ENCODE data around the gene SLC10A7. TPM values are rescaled to one million over a fixed set of nuclear protein-coding genes. Genes with fewer than 3 reads are reported as not detected.

The SLC10A7 gene
- total RNA-seq, 1 donor from 2014 or later: 23.5 TPM

DNA sequence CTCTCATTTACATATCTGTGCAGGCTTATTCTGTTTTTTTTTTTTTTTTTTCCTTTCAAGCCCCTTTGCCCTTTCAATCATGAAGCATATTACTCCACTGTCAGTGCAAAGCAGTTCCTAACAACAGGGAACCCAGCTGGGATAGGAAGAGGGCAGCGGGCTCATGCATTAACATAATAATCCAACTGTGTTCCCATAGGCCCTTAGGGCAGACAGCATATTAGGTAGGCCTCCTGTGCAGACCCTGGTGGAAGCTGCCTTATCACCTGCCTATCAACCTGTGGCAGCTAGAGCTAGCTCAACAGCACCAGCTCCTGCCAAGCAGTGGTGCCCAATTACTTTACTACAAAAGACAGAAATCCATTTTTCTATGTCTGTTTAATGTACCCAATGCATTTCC, 49.3 kb downstream of the SLC10A7 start:
- Histone ChIP-seq H3K36me3 (no peaks in the 10 kb centered on the region), H3K27me3 (ENCODE audit: low read depth) (no peaks in the 10 kb centered on the region), H3K27ac (no peak overlapping the region), H3K4me3 (no peak overlapping the region), H3K4me1 (no peaks in the 10 kb centered on the region), H3K9me3 (no peaks in the 10 kb centered on the region)
- no peak for TF ChIP-seq CTCF (IDR thresholded peaks at IDR 0.05)
- intact Hi-C loops (cut with DNase I): no loop called here
- ATAC-seq (no peak), DNase-seq (no peak)

GRCh38 chr4:146470604-146471003, 51.1 kb downstream of the SLC10A7 start:
- no peaks in the 10 kb centered on the region for H3K4me1 ChIP-seq
- H3K4me3 ChIP-seq: no peak overlapping the region
- ATAC-seq (no peak), DNase-seq (no peak)
- no peaks in the 10 kb centered on the region for H3K36me3 ChIP-seq
- H3K27ac ChIP-seq: no peak overlapping the region
- intact Hi-C loops (cut with DNase I): no loop called here
- H3K9me3 ChIP-seq: no peaks in the 10 kb centered on the region
- H3K27me3 ChIP-seq (ENCODE audit: low read depth): no peaks in the 10 kb centered on the region
- TF ChIP-seq CTCF (IDR thresholded peaks at IDR 0.05): no peak

GRCh38 chr4:146469022-146469421, 52.7 kb downstream of the SLC10A7 start:
- no peak for DNase-seq
- intact Hi-C loops (cut with DNase I): no loop called here
- Histone ChIP-seq H3K4me1 (no peaks in the 10 kb centered on the region), H3K27ac (no peak overlapping the region), H3K4me3 (no peak overlapping the region), H3K36me3 (no peaks in the 10 kb centered on the region), H3K27me3 (ENCODE audit: low read depth) (no peaks in the 10 kb centered on the region), H3K9me3 (no peaks in the 10 kb centered on the region)
- TF ChIP-seq CTCF (IDR thresholded peaks at IDR 0.05): no peak
- ATAC-seq: no peak

- no peak overlapping the region for H3K4me3 ChIP-seq
- H3K27me3 ChIP-seq (ENCODE audit: low read depth): no peaks in the 10 kb centered on the region
- H3K27ac ChIP-seq: no peak overlapping the region
- H3K36me3 ChIP-seq: no peaks in the 10 kb centered on the region
- DNase-seq: no peak
- H3K9me3 ChIP-seq: no peaks in the 10 kb centered on the region
- no peak for TF ChIP-seq CTCF (IDR thresholded peaks at IDR 0.05)
- intact Hi-C loops (cut with DNase I): no loop called here
- H3K4me1 ChIP-seq: no peaks in the 10 kb centered on the region
- ATAC-seq: no peak
Measured at GRCh38 chr4:146465628-146466027, 56.1 kb downstream of the SLC10A7 start.

DNA sequence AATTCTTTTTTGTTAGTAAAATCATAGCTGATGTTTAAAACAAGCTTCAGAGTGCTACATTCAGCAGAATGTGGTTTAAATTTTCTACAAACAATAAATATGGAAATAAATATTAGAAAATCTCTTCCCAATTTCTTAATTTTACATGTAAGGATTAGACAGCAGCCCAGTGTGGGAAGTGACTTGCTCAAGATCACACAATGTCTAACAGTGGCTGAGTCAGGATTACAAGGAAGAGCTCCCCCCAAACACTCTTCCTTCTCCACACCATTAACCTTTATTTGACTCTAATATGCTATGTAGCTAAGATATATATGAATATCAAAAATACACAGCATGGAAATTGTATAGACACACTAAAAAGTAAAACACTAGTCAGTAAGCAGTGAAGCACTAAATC, 59.5 kb downstream of the SLC10A7 start:
- Histone ChIP-seq H3K4me1 (no peaks in the 10 kb centered on the region), H3K4me3 (no peak overlapping the region), H3K27ac (no peak overlapping the region), H3K9me3 (no peaks in the 10 kb centered on the region), H3K27me3 (ENCODE audit: low read depth) (no peaks in the 10 kb centered on the region), H3K36me3 (no peaks in the 10 kb centered on the region)
- ATAC-seq (no peak), DNase-seq (no peak)
- no peak for TF ChIP-seq CTCF (IDR thresholded peaks at IDR 0.05)
- intact Hi-C loops (cut with DNase I): no loop called here

DNA sequence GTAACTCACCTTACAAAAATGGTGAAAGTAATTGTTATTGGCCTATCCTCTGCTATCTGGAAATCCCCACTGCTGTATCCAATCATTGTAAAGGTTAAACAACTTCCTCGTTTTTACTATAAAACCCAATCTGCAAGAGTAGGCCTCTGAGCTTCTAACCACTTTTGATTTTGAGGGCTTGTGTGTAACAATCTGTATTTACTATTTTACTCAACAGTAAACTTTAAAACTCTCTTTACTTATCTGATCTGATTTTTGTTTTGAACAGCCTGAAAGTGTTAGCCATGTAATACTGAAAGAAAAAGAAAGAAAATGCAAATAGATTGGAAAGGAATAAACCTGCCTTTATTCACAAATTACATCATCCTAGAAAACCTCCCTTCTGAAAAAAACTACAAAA, 63.1 kb downstream of the SLC10A7 start:
- H3K27me3 ChIP-seq (ENCODE audit: low read depth): no peaks in the 10 kb centered on the region
- H3K9me3 ChIP-seq: no peaks in the 10 kb centered on the region
- no peak for TF ChIP-seq CTCF (IDR thresholded peaks at IDR 0.05)
- no peak overlapping the region for H3K4me3 ChIP-seq
- no peaks in the 10 kb centered on the region for H3K36me3 ChIP-seq
- H3K27ac ChIP-seq: no peak overlapping the region
- H3K4me1 ChIP-seq: no peaks in the 10 kb centered on the region
- ATAC-seq: peak in 1 of 2 donors; percentile 33
- intact Hi-C loops (cut with DNase I): no loop called here
- DNase-seq: no peak
